Endodermal cell (in vitro differentiated cells): Measurements from ENCODE around the gene ARIH2. TPM values are rescaled to one million over a fixed set of nuclear protein-coding genes. Genes with fewer than 3 reads are reported as not detected.

Experiments used
- DNase-seq: peaks from one replicate; pipeline ENCODE4 v3.0.0-alpha.2; 2017
- H3K27ac ChIP-seq: 2 replicates; pipeline ENCODE4 v1.5.1; 2013; ENCODE audit warnings: mild to moderate bottlenecking, low read depth, low read length, moderate library complexity
- H3K27me3 ChIP-seq: 2 replicates; pipeline ENCODE4 v1.6.1; 2013; ENCODE audit warnings: mild to moderate bottlenecking, low read length, moderate library complexity; ENCODE audit not compliant: insufficient read depth, control insufficient read depth, poor library complexity, severe bottlenecking
- H3K36me3 ChIP-seq: 2 replicates; pipeline ENCODE4 v1.7.0; 2013; ENCODE audit warnings: mild to moderate bottlenecking, low read length, moderate library complexity; ENCODE audit not compliant: control insufficient read depth, insufficient read depth
- H3K4me1 ChIP-seq: one replicate; pipeline ENCODE4 v1.7.0; 2013; ENCODE audit warnings: low read length; ENCODE audit not compliant: control insufficient read depth, insufficient read depth
- H3K4me3 ChIP-seq: 2 replicates; pipeline ENCODE4 v1.5.1; 2013; ENCODE audit warnings: mild to moderate bottlenecking, low read length, moderate library complexity
- H3K9ac ChIP-seq: 2 replicates; pipeline ENCODE4 v1.6.1; 2013; ENCODE audit warnings: mild to moderate bottlenecking, low read length, moderate library complexity; ENCODE audit not compliant: poor library complexity, severe bottlenecking; ENCODE audit errors: extremely low read depth
- H3K9me3 ChIP-seq: 2 replicates; pipeline ENCODE4 v1.6.1; 2013; ENCODE audit warnings: mild to moderate bottlenecking, low read length, moderate library complexity; ENCODE audit not compliant: control insufficient read depth
- H3K27ac Mint-ChIP-seq: 2 replicates; pipeline ENCODE4 v1.8.0; 2020; ENCODE audit warnings: mixed read lengths
- H3K27me3 Mint-ChIP-seq: 2 replicates; pipeline ENCODE4 v1.8.0; 2021; ENCODE audit warnings: mild to moderate bottlenecking, mixed read lengths; ENCODE audit not compliant: insufficient read depth
- H3K36me3 Mint-ChIP-seq: 2 replicates; pipeline ENCODE4 v1.8.0; 2020; ENCODE audit warnings: low read depth, mixed read lengths
- H3K4me1 Mint-ChIP-seq: 2 replicates; pipeline ENCODE4 v1.8.0; 2020; ENCODE audit warnings: mixed read lengths
- H3K4me3 Mint-ChIP-seq: 2 replicates; pipeline ENCODE4 v1.8.0; 2020; ENCODE audit warnings: mild to moderate bottlenecking, moderate library complexity, mixed read lengths
- H3K9me3 Mint-ChIP-seq: 2 replicates; pipeline ENCODE4 v1.8.0; 2020; ENCODE audit warnings: mild to moderate bottlenecking, mixed read lengths
- CTCF ChIP-seq: fragments of 200-600 bp; sonication (generic); conservative IDR thresholded peaks from 2 replicates; pipeline ENCODE4 v1.5.0; 2021; ENCODE audit warnings: antibody characterized with exemption, mild to moderate bottlenecking
- WGBS, 2 experiments: methylation state at CpG; one replicate each; pipeline versions ENCODE4 v1.1.5 to v1.1.7; 2013; ENCODE audit warnings: missing lambda C conversion rate in 2 of 2, mixed read lengths in 1 of 2; ENCODE audit not compliant: insufficient coverage in 1 of 2, insufficient read length in 1 of 2; 5-methylcytosine and 5-hydroxymethylcytosine counted together
- total RNA-seq, 2 donors: library from RNA; stranded (reverse); fragmentation: NEBNext Ultra II Directional in 1 of 2; extraction: Animal tissue kit (Norgen Biotek cat#: 25700) in 1 of 2; gene quantifications; 2 replicates in 1 of 2; 3 replicates in 1 of 2; pipeline ENCODE4 v1.2.1, GENCODE V29; 2021

ARIH2 gene
- total RNA-seq, 2 donors from 2014 or later: 86.6 to 113 TPM

- H3K27ac Mint-ChIP-seq: no peak overlapping the region
- no peaks in the 10 kb centered on the region for H3K27me3 Mint-ChIP-seq
- TF ChIP-seq CTCF: no peak
- H3K36me3 Mint-ChIP-seq: no peaks in the 10 kb centered on the region
- no peak overlapping the region for H3K9ac ChIP-seq
- H3K9me3 ChIP-seq: no peaks in the 10 kb centered on the region
- no peaks in the 10 kb centered on the region for H3K4me1 ChIP-seq
- H3K27ac ChIP-seq: no peak overlapping the region
- WGBS, 2 experiments: 100% methylated on average over 1 of the region's 1 CpG
- no peaks in the 10 kb centered on the region for H3K9me3 Mint-ChIP-seq
- no peak for DNase-seq
- no peaks in the 10 kb centered on the region for H3K36me3 ChIP-seq
- no peaks in the 10 kb centered on the region for H3K27me3 ChIP-seq
- H3K4me1 Mint-ChIP-seq: peaks cover 6% of the 10 kb centered on the region
- no peak overlapping the region for H3K4me3 Mint-ChIP-seq
- H3K4me3 ChIP-seq: no peak overlapping the region
Observed at GRCh38 chr3:48915296-48915695, 3.3 kb upstream of the ARIH2 start.

DNA sequence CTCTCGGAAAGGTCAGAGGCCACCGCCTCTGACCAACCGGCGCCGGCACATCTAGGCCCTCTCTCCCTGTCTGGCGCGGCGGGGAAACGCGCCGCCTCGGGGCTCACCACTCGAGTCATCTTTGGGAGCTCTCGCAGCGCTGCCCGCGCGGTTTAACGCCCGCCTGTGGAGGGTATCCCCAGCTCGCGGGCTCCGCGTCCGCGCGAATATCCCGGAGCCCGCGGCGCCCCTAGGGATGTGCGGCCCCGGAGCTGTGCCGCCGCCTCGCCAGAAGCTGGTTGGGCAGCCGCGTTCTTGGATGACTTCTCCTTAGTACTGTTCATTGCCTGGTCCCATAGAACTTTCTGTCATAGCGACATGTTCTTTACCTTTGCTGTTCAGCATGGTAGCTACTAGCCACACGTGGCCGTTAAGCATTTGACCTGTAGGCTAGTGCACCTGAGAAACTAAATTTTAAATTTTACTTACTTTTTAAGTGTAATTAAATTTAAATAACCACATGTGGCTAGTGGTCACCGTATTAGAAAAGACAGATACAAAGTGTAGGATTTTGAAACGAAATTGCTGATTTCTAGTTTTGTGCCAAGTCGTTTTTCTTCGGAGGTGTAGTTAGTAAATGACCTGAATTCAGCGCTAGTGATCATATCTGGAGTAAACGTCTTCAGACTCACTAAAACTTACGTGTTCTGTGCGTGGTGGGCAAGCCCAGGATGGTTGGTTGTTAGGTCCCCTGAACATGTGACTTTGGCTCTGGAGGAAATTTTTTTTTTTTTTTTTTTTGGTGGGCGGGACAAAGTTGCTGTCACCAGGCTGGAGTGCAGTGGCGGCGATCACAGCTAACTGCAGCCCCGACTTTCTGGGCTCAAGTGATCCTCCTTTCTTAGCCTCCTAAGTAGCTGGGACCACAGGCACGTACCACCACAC, 835 bp downstream of the ARIH2 start:
- TF ChIP-seq CTCF: no peak
- H3K4me1 Mint-ChIP-seq: peaks cover 6% of the 10 kb centered on the region
- peaks cover 13% of the 10 kb centered on the region for H3K36me3 Mint-ChIP-seq
- Histone ChIP-seq H3K36me3 (peaks cover 23% of the 10 kb centered on the region), H3K27ac (peak overlapping the region; percentile 96), H3K9me3 (no peaks in the 10 kb centered on the region), H3K4me3 (peak overlapping the region; percentile 95), H3K9ac (peak overlapping the region; percentile 90), H3K27me3 (no peaks in the 10 kb centered on the region), H3K4me1 (no peaks in the 10 kb centered on the region)
- peak; percentile 62 for DNase-seq
- 5 to 7% methylated on average over 38 to 54 of the region's 54 CpGs for WGBS, 2 experiments
- H3K9me3 Mint-ChIP-seq: no peaks in the 10 kb centered on the region
- H3K27ac Mint-ChIP-seq: peak overlapping the region; percentile 94
- H3K4me3 Mint-ChIP-seq: peak overlapping the region; percentile 88
- H3K27me3 Mint-ChIP-seq: no peaks in the 10 kb centered on the region

- Histone ChIP-seq H3K27ac (no peak overlapping the region), H3K4me3 (no peak overlapping the region), H3K9me3 (no peaks in the 10 kb centered on the region), H3K4me1 (no peaks in the 10 kb centered on the region), H3K36me3 (peaks cover 75% of the 10 kb centered on the region), H3K27me3 (no peaks in the 10 kb centered on the region), H3K9ac (no peak overlapping the region)
- H3K27ac Mint-ChIP-seq: no peak overlapping the region
- peaks cover 69% of the 10 kb centered on the region for H3K36me3 Mint-ChIP-seq
- TF ChIP-seq CTCF: no peak
- no peaks in the 10 kb centered on the region for H3K27me3 Mint-ChIP-seq
- WGBS, 2 experiments: 89 to 95% methylated on average over 7 to 11 of the region's 11 CpGs
- H3K9me3 Mint-ChIP-seq: no peaks in the 10 kb centered on the region
- DNase-seq: no peak
- H3K4me3 Mint-ChIP-seq: no peak overlapping the region
- H3K4me1 Mint-ChIP-seq: no peaks in the 10 kb centered on the region
Observed at GRCh38 chr3:48926425-48927392, 8.1 kb downstream of the ARIH2 start.
